Hepatocyte (in vitro differentiated cells): ENCODE data around the gene EXOC4.

Source experiments
- EZH2 ChIP-seq: fragments of 200-600 bp; sonication (generic); IDR thresholded peaks from 2 replicates; pipeline ENCODE4 v1.6.1; 2016; ENCODE audit warnings: antibody characterized with exemption, mild to moderate bottlenecking, borderline replicate concordance
- TF ChIP-seq, protein P1 (sequence below): fragments of 200-600 bp; sonication (generic); IDR thresholded peaks from 2 replicates; pipeline ENCODE4 v1.5.1; 2016; ENCODE audit warnings: antibody characterized with exemption, mild to moderate bottlenecking; ENCODE audit not compliant: poor library complexity

DNA sequence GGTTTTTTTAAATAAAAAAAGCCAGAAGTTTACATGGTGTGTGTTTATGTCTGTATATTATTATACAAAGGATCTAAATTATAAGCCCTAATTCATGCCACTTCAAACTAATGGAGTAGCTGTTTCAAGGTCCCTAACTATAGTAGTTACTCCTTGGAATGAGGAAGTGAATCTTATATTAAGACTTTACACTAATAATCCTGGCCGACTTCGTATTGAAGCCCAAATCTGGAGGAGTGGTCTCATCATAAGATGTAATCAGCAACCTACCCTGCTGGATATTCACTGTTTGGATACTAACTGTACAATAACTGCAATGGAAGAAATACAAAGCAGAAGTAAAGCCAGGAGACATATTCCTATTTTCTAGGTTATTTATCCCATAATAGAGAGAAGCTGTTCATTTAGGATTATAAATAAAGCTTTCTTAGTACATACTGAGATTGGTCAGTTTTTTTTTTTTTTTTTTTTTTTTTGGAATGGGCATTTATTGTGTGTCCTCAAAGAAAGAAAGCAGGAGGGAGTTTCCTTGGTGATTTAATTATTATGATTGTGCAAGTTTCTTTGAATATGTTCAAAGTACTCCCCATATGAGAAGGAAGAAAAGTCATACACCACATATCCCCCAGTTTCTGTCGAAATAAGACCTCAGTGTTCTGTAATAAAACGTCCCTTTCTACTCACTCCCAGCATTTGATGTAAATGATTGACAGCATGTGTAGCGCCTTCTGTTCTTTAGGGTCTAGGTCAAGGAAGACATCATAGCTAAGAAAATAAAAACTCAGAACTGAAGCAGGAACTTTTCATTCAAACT is 397.8 kb downstream of the EXOC4 start:
- no peak for TF ChIP-seq EZH2
- TF ChIP-seq, protein P1, sequence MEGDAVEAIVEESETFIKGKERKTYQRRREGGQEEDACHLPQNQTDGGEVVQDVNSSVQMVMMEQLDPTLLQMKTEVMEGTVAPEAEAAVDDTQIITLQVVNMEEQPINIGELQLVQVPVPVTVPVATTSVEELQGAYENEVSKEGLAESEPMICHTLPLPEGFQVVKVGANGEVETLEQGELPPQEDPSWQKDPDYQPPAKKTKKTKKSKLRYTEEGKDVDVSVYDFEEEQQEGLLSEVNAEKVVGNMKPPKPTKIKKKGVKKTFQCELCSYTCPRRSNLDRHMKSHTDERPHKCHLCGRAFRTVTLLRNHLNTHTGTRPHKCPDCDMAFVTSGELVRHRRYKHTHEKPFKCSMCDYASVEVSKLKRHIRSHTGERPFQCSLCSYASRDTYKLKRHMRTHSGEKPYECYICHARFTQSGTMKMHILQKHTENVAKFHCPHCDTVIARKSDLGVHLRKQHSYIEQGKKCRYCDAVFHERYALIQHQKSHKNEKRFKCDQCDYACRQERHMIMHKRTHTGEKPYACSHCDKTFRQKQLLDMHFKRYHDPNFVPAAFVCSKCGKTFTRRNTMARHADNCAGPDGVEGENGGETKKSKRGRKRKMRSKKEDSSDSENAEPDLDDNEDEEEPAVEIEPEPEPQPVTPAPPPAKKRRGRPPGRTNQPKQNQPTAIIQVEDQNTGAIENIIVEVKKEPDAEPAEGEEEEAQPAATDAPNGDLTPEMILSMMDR, result no peak
